ENCODE data around the gene DHTKD1. TPM values are rescaled to one million over a fixed set of nuclear protein-coding genes. Genes with fewer than 3 reads are reported as not detected.
"Not testable (repeated sequence)": the region's sequence is repeated elsewhere in the genome, so short reads cannot be mapped to it uniquely, and the experiment has no call there.

DHTKD1 gene
- polyA plus RNA-seq, 3 donors: 30.9 to 33.6 (median 31.4) TPM

- DNase-seq (ENCODE audit: low read depth in 3 of 3, low spot score in 2 of 3): no peak
These were observed 5.3 kb upstream of the DHTKD1 start for GRCh38 chr10:12063483-12063818.

GRCh38 chr10:12067336-12067735, 1.4 kb upstream of the DHTKD1 start:
- no peak for DNase-seq (ENCODE audit: low read depth in 3 of 3, low spot score in 2 of 3)

- DNase-seq (ENCODE audit: low read depth in 3 of 3, low spot score in 2 of 3): not testable (repeated sequence)
These were observed 2.7 kb downstream of the DHTKD1 start for GRCh38 chr10:12071441-12071840.

GRCh38 chr10:12073526-12073925, 4.8 kb downstream of the DHTKD1 start:
- DNase-seq (ENCODE audit: low read depth in 3 of 3, low spot score in 2 of 3): no peak

- no peak for DNase-seq (ENCODE audit: low read depth in 3 of 3, low spot score in 2 of 3)
These were observed 8.9 kb downstream of the DHTKD1 start for GRCh38 chr10:12077580-12078180.

- no peak for DNase-seq (ENCODE audit: low read depth in 3 of 3, low spot score in 2 of 3)
These were observed 12.7 kb downstream of the DHTKD1 start for GRCh38 chr10:12081470-12081869.

GRCh38 chr10:12081879-12082557, 13.3 kb downstream of the DHTKD1 start:
- DNase-seq (ENCODE audit: low read depth in 3 of 3, low spot score in 2 of 3): no peak

- no peak for DNase-seq (ENCODE audit: low read depth in 3 of 3, low spot score in 2 of 3)
These were observed 20.2 kb downstream of the DHTKD1 start for GRCh38 chr10:12088919-12089318.

- DNase-seq (ENCODE audit: low read depth in 3 of 3, low spot score in 2 of 3): no peak
These were observed 22.7 kb downstream of the DHTKD1 start for GRCh38 chr10:12091421-12091820.

GRCh38 chr10:12097361-12097760, 28.6 kb downstream of the DHTKD1 start:
- DNase-seq (ENCODE audit: low read depth in 3 of 3, low spot score in 2 of 3): not testable (repeated sequence)

GRCh38 chr10:12097791-12098190, 29.0 kb downstream of the DHTKD1 start:
- no peak for DNase-seq (ENCODE audit: low read depth in 3 of 3, low spot score in 2 of 3)

GRCh38 chr10:12098966-12099365, 30.2 kb downstream of the DHTKD1 start:
- DNase-seq (ENCODE audit: low read depth in 3 of 3, low spot score in 2 of 3): no peak

- DNase-seq (ENCODE audit: low read depth in 3 of 3, low spot score in 2 of 3): no peak
These were observed 35.0 kb downstream of the DHTKD1 start for GRCh38 chr10:12103802-12104201.

- DNase-seq (ENCODE audit: low read depth in 3 of 3, low spot score in 2 of 3): no peak
These were observed 39.0 kb downstream of the DHTKD1 start for GRCh38 chr10:12107781-12108180.

GRCh38 chr10:12109286-12109685, 40.5 kb downstream of the DHTKD1 start:
- no peak for DNase-seq (ENCODE audit: low read depth in 3 of 3, low spot score in 2 of 3)

GRCh38 chr10:12111528-12111927, 42.8 kb downstream of the DHTKD1 start:
- DNase-seq (ENCODE audit: low read depth in 3 of 3, low spot score in 2 of 3): no peak

- DNase-seq (ENCODE audit: low read depth in 3 of 3, low spot score in 2 of 3): no peak
These were observed 44.9 kb downstream of the DHTKD1 start for GRCh38 chr10:12113627-12114026.

- DNase-seq (ENCODE audit: low read depth in 3 of 3, low spot score in 2 of 3): no peak
These were observed 52.9 kb downstream of the DHTKD1 start for GRCh38 chr10:12121673-12122072.

- DNase-seq (ENCODE audit: low read depth in 3 of 3, low spot score in 2 of 3): peak; percentile 75 to 89 (median 87)
These were observed 60.7 kb downstream of the DHTKD1 start, which contains the start of gene SEC61A2 for GRCh38 chr10:12129222-12130111. TSS of gene SEC61A2 (plus strand) at chr10:12129677. CDS start at chr10:12129788, 111 bp downstream.

- peak; percentile 38 to 47 (median 41) for DNase-seq (ENCODE audit: low read depth in 3 of 3, low spot score in 2 of 3)
These were observed 61.6 kb downstream of the DHTKD1 start for GRCh38 chr10:12130237-12130872.

- no peak for DNase-seq (ENCODE audit: low read depth in 3 of 3, low spot score in 2 of 3)
These were observed 66.9 kb downstream of the DHTKD1 start for GRCh38 chr10:12135631-12136030.
